GM12878 (cell line): ENCODE measurements around the gene ARHGDIG. TPM values are rescaled to one million over a fixed set of nuclear protein-coding genes. Genes with fewer than 3 reads are reported as not detected.

ENCODE experiments used
- BHLHE40 ChIP-seq, 2 experiments: fragments of 450-650 bp in 1 of 2; IDR thresholded peaks; 2 replicates each; pipeline ENCODE4 v1.6.1; 2011 to 2017; ENCODE audit warnings: low read depth in 2 of 2, borderline replicate concordance in 1 of 2, improper control_type of control experiment in 1 of 2, low read length in 1 of 2, mild to moderate bottlenecking in 1 of 2
- CHD1 ChIP-seq: IDR thresholded peaks from 2 replicates; pipeline ENCODE4 v1.6.1; 2012; ENCODE audit warnings: low read depth, low read length, improper control_type of control experiment
- CREM ChIP-seq: IDR thresholded peaks from 2 replicates; pipeline ENCODE4 v1.6.1; 2014; ENCODE audit warnings: antibody characterized with exemption, low read depth
- E2F8 ChIP-seq: fragments of 450-650 bp; IDR thresholded peaks from 2 replicates; pipeline ENCODE4 v1.6.1; 2018; ENCODE audit warnings: mild to moderate bottlenecking, low read depth, moderate library complexity; ENCODE audit not compliant: partially characterized antibody
- EGR1 ChIP-seq, 2 experiments: IDR thresholded peaks; 1 replicate in 1 of 2; 2 replicates in 1 of 2; pipeline ENCODE4 v1.6.1; 2011 to 2012; ENCODE audit warnings: low read depth in 2 of 2, low read length in 2 of 2, borderline replicate concordance in 1 of 2, mild to moderate bottlenecking in 1 of 2, moderate library complexity in 1 of 2
- GATAD2B ChIP-seq: fragments of 450-650 bp; conservative IDR thresholded peaks from 2 replicates; pipeline ENCODE4 v1.6.1; 2017; ENCODE audit warnings: low read depth, mild to moderate bottlenecking, moderate library complexity
- HDGF ChIP-seq: fragments of 450-650 bp; IDR thresholded peaks from 2 replicates; pipeline ENCODE4 v1.6.1; 2016; ENCODE audit warnings: antibody characterized with exemption
- NRF1 ChIP-seq: conservative IDR thresholded peaks from 2 replicates; pipeline ENCODE4 v1.6.1; 2011; ENCODE audit warnings: mild to moderate bottlenecking, low read depth, low read length, improper control_type of control experiment
- POU2F2 ChIP-seq: IDR thresholded peaks from 3 replicates; pipeline ENCODE4 v1.6.1; 2011; ENCODE audit warnings: low read depth, mild to moderate bottlenecking, low read length, borderline replicate concordance
- SKIL ChIP-seq: fragments of 450-650 bp; IDR thresholded peaks from 2 replicates; pipeline ENCODE4 v1.6.1; 2017; ENCODE audit warnings: mild to moderate bottlenecking, low read depth, inconsistent platforms; ENCODE audit not compliant: poor library complexity, severe bottlenecking
- SMC3 ChIP-seq: IDR thresholded peaks from 2 replicates; pipeline ENCODE4 v1.6.1; 2011; ENCODE audit warnings: low read length, improper control_type of control experiment, borderline replicate concordance
- TBL1XR1 ChIP-seq: IDR thresholded peaks from 2 replicates; pipeline ENCODE4 v1.6.1; 2012; ENCODE audit warnings: low read depth, low read length, improper control_type of control experiment
- ZNF274 ChIP-seq: IDR thresholded peaks from one replicate; pipeline ENCODE4 v1.8.0; 2011; ENCODE audit not compliant: insufficient read length, insufficient read depth
- polyA plus RNA-seq, 11 experiments: library from polyadenylated mRNA; depleted of rRNA in 4 of 11; unstranded in 6 of 11; stranded (reverse) in 5 of 11; fragments of >200 nt; fragmentation: Nextera tagmentation in 4 of 11; fragmentation: Illumina TruSeq in 1 of 11; extraction: Ambion mirVana in 4 of 11; extraction: Trizol in 1 of 11; gene quantifications; 1 replicate in 1 of 11; 2 replicates in 10 of 11; pipeline versions ENCODE4 v1.2.1 to v1.2.3, GENCODE V29; 2011 to 2016; ENCODE audit warnings: inconsistent platforms in 2 of 11, missing spikeins in 2 of 11, low read depth in 1 of 11
- total RNA-seq, 4 experiments: library from RNA; depleted of rRNA in 3 of 4; stranded (reverse); fragments of >200 nt in 3 of 4; fragmentation: Illumina TruSeq in 1 of 4; extraction: Trizol in 1 of 4; gene quantifications; 2 replicates each; pipeline versions ENCODE4 v1.2.1 to v1.2.3, GENCODE V29; 2013 to 2021
- TF ChIP-seq, protein P1 (sequence below): fragments of 450-650 bp; formaldehyde crosslinking; IDR thresholded peaks from 2 replicates; pipeline ENCODE4 v1.5.0; 2022; ENCODE audit warnings: mild to moderate bottlenecking, missing genetic modification characterization
- TF ChIP-seq, protein P2 (sequence below): fragments of 450-650 bp; formaldehyde crosslinking; IDR thresholded peaks from 2 replicates; pipeline ENCODE4 v1.4.0; 2020; ENCODE audit warnings: mild to moderate bottlenecking, moderate library complexity

The ARHGDIG gene
- total and polyA plus RNA-seq, 10 of the 15 experiments (the other 5 are each of a cell fraction or from before 2014, with no cell fraction given) = not detected

- TF ChIP-seq, protein P1, sequence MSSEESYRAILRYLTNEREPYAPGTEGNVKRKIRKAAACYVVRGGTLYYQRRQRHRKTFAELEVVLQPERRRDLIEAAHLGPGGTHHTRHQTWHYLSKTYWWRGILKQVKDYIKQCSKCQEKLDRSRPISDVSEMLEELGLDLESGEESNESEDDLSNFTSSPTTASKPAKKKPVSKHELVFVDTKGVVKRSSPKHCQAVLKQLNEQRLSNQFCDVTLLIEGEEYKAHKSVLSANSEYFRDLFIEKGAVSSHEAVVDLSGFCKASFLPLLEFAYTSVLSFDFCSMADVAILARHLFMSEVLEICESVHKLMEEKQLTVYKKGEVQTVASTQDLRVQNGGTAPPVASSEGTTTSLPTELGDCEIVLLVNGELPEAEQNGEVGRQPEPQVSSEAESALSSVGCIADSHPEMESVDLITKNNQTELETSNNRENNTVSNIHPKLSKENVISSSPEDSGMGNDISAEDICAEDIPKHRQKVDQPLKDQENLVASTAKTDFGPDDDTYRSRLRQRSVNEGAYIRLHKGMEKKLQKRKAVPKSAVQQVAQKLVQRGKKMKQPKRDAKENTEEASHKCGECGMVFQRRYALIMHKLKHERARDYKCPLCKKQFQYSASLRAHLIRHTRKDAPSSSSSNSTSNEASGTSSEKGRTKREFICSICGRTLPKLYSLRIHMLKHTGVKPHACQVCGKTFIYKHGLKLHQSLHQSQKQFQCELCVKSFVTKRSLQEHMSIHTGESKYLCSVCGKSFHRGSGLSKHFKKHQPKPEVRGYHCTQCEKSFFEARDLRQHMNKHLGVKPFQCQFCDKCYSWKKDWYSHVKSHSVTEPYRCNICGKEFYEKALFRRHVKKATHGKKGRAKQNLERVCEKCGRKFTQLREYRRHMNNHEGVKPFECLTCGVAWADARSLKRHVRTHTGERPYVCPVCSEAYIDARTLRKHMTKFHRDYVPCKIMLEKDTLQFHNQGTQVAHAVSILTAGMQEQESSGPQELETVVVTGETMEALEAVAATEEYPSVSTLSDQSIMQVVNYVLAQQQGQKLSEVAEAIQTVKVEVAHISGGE (CRISPR knock-in tag) = no peak
- no peak for TF ChIP-seq CHD1
- TF ChIP-seq TBL1XR1 = no peak
- TF ChIP-seq, protein P2, sequence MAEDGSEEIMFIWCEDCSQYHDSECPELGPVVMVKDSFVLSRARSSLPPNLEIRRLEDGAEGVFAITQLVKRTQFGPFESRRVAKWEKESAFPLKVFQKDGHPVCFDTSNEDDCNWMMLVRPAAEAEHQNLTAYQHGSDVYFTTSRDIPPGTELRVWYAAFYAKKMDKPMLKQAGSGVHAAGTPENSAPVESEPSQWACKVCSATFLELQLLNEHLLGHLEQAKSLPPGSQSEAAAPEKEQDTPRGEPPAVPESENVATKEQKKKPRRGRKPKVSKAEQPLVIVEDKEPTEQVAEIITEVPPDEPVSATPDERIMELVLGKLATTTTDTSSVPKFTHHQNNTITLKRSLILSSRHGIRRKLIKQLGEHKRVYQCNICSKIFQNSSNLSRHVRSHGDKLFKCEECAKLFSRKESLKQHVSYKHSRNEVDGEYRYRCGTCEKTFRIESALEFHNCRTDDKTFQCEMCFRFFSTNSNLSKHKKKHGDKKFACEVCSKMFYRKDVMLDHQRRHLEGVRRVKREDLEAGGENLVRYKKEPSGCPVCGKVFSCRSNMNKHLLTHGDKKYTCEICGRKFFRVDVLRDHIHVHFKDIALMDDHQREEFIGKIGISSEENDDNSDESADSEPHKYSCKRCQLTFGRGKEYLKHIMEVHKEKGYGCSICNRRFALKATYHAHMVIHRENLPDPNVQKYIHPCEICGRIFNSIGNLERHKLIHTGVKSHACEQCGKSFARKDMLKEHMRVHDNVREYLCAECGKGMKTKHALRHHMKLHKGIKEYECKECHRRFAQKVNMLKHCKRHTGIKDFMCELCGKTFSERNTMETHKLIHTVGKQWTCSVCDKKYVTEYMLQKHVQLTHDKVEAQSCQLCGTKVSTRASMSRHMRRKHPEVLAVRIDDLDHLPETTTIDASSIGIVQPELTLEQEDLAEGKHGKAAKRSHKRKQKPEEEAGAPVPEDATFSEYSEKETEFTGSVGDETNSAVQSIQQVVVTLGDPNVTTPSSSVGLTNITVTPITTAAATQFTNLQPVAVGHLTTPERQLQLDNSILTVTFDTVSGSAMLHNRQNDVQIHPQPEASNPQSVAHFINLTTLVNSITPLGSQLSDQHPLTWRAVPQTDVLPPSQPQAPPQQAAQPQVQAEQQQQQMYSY (CRISPR knock-in tag) = no peak
- TF ChIP-seq NRF1 = no peak
- TF ChIP-seq BHLHE40 (IDR thresholded peaks at IDR 0.05; ENCODE audit: borderline replicate concordance in 1 of 2, low read depth in 2 of 2, low read length in 1 of 2) = peak; percentile 19 to 22; a peak in 1 of 4 replicates
- no peak for TF ChIP-seq CREM
- TF ChIP-seq E2F8 = no peak
- no peak for TF ChIP-seq HDGF
- no peak for TF ChIP-seq GATAD2B
- TF ChIP-seq SMC3 = no peak
- peak; percentile 71; the same call in 1 of the 3 replicates for TF ChIP-seq POU2F2
- peak; percentile 79 for TF ChIP-seq SKIL
- TF ChIP-seq EGR1 (IDR thresholded peaks at IDR 0.05; ENCODE audit: borderline replicate concordance in 1 of 2, low read depth in 2 of 2, low read length in 2 of 2) = peak in 1 of 2 experiments; percentile 64; a peak in 1 of 3 replicates
- no peak for TF ChIP-seq ZNF274
Observed at GRCh38 chr16:252366-253337, 27.7 kb upstream of the ARHGDIG start (continued).
